SIG-M5 treated with dmso at 0.1 percent for 504 hours (cell line): ENCODE data around the gene FUS.
"Not testable (repeated sequence)": the region's sequence is repeated elsewhere in the genome, so short reads cannot be mapped to it uniquely, and the experiment has no call there.

Source experiments
- DNase-seq: peaks from one replicate; lab custom pipeline; 2025; ENCODE audit not compliant: unreplicated experiment; lab: John Stamatoyannopoulos, UW

FUS gene

GRCh38 chr16:31143011-31143693 is 36.8 kb upstream of the FUS start:
- no peak for DNase-seq

- DNase-seq: no peak
Observed at GRCh38 chr16:31143694-31144148, 36.2 kb upstream of the FUS start.

GRCh38 chr16:31144418-31144817 is 35.5 kb upstream of the FUS start:
- not testable (repeated sequence) for DNase-seq

- no peak for DNase-seq
Observed at GRCh38 chr16:31145398-31145990, 34.4 kb upstream of the FUS start.

DNA sequence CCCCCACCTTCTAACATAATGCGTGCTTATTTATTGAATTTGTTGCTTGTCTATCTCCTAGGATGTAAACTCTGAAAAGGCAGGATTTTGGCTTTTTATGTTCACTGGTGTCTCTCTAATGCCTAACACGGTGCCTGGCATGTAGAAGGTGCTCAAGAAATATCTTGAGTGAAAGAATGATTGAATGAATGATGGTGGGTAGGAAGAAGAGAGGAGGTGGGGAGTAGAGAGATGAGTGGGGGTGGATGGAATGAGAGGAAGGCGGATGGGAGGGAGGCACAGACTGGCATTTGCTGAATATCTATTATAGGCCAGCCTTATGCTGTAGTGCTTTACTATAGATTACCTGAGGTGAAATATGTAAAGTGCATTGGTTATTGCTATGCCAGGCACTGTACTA is 32.4 kb upstream of the FUS start:
- DNase-seq: no peak

GRCh38 chr16:31148281-31148728 is 31.6 kb upstream of the FUS start:
- no peak for DNase-seq

DNA sequence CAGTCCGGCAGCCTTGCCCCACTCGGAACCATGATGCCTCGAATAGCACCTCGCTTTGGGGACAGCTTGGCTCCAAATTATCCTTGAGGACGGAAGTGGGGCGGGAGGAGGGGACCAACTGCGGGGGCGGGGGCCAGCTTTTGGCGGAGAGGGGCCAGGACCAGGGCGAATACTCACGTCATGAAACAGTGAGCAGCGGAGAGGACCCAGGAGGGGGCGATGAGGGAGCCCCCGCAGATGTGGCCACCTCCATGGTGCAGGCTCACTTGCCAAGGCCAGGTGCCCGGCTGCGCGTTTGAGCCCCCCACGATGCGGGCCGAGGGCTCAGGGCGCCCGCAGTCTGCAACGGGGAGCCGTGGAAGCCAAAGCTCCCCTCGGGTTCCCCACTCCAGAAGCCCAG is 31.0 kb upstream of the FUS start:
- DNase-seq: no peak

DNA sequence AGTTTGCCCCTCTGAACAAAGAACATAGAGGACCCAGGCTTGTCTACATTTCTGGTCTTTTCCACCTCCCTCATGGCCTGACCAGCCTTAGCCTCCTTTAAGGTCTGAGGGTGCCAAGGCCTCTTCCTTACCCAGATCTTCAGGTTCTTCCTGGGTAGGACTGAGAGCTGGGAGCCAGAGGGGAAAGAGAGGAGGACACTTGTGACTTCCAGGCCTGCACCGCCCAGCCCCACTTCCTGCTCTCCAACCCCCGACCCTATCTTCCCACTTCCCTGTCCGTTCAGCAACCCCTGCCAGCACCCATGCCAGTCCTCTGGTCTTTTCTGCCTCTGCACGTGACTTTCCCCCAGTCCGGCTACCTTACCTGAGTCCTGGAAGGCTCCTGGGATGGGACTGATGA is 30.6 kb upstream of the FUS start:
- no peak for DNase-seq

- no peak for DNase-seq
Observed at GRCh38 chr16:31149894-31150890, 29.7 kb upstream of the FUS start, which contains the start of gene PRSS36. Gene PRSS36, minus strand, starts transcription at chr16:31150066. Its CDS starts 31 bp downstream, at chr16:31150035.

DNA sequence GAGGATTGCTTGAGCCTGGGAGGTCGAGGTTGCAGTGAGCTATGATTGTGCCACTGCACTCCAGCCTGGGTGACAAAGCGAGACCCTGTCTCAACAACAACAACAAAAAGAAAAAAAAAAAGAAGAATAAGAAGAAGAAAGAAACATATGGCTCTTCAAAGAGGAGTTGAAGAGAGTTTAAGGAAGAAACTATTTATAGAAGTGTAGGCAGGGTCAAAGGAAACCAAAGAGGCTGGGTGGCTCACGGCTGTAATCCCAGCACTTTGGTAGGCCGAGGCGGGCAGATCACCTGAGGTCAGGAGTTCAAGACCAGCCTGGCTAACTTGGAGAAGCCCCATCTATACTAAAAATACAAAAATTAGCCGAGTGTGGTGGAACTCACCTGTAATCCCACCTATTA is 29.0 kb upstream of the FUS start:
- DNase-seq: peak; percentile 26

- DNase-seq: peak; percentile 51
Observed at GRCh38 chr16:31157136-31157535, 22.8 kb upstream of the FUS start.

GRCh38 chr16:31167315-31167714 is 12.6 kb upstream of the FUS start:
- DNase-seq: no peak

DNA sequence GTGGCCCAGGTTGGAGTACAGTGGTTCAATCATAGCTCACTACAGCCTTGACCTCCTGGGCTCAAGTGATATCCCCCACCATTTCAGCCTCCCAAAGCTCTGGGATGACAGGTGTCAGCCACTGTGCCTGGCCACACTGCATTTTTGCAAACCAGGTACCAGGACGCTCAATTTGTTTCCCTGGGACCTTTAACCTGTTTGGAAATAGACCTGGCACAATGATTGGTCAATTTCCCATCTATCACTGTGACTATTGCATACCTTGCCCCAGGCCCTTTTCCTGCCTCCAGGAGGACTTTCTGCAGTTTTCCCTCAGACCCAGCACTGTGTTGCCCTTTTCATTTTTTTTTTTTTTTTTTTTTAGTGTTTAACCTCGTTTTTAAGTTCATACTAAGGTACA is 11.1 kb upstream of the FUS start:
- peak; percentile 18 for DNase-seq

DNA sequence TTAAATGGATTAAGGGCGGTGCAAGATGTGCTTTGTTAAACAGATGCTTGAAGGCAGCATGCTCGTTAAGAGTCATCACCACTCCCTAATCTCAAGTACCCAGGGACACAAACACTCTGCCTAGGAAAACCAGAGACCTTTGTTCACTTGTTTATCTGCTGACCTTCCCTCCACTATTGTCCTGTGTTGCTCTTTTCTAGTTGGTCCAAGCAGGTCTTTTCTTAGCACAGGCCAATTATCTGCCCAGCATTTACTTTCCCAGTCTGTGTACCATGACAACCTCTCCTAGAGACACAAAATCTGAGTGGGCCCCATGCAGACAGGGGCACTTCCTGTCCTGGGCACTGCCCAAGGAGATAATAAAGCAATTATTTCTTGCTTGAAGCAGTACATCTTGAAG is 9.9 kb upstream of the FUS start:
- not testable (repeated sequence) for DNase-seq

- DNase-seq: peak; percentile 39
Observed at GRCh38 chr16:31177136-31177535, 2.8 kb upstream of the FUS start.

DNA sequence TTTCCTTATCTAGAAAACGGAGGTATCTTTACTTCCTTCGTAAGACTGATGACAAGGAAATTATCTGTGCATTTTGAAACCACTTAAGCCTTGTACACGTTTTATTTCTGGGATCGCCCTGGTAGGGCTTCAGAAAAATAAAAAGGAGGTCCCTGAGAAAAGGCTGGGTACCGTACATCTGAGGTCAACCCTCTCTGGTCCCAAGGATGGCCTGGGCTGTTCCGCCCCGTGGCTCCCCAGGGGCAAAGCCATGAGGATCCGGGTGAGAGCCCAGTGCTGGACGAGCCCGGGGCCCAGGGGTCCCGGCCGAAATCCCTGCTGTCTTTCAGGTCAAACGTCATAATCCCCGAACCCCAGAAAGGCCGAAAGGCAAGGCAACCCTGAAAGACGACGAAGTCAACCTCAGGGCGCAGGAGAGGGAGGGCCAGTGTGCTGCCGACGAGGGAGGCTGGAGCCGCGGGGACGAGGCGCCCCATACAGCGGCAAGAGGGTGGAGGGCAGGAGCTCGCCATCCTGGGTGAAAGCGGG is 656 bp upstream of the FUS start:
- DNase-seq: no peak

DNA sequence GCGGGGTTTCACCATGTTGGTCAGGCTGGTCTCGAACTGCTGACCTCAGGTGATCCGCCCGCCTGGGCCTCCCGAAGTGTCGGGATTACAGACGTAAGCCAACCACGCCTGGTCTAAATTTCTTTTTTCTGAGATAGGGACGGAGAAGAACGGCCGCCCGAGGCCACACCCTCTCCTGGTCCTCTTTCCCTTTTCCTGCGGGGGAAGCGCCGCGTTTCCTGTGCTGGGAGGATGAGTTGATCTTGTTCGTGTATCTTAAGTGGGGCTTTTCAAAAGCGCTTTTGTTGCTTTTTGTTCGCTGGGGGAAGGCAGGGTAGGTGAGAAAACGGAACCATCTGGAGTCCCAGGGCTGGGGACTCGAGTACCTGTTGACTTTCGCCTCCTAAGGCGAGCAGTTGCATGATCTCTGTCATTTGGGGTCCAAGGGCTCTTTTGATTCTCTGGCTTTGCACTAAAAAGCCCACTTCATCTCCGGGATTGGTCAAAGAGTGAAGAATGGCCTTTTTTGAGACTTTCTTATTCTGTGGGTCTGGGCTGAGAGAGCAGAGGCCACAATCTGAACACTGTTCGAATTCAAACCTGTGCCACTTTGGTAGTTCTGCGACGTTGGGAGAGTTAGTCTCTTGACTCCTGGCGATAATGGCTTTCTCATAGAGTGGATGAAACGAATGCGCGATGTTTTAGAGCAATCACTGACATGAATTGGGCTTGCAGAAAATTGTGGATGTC is 1.3 kb downstream of the FUS start:
- DNase-seq: no peak

- DNase-seq: no peak
Observed at GRCh38 chr16:31182391-31182790, 2.5 kb downstream of the FUS start.

- no peak for DNase-seq
Observed at GRCh38 chr16:31183432-31184428, 3.8 kb downstream of the FUS start.
